Keratinocyte (primary cell): ENCODE results near the gene TRIM60. TPM values are rescaled to one million over a fixed set of nuclear protein-coding genes. Genes with fewer than 3 reads are reported as not detected.

Source experiments
- DNase-seq: peaks from one replicate; pipeline ENCODE4 v3.0.0-alpha.2; 2011; ENCODE audit warnings: low read depth, missing footprints, low spot score
- FAIRE-seq: peaks from 2 replicates; lab custom pipeline; 2011; peaks lifted over from hg19 to GRCh38; lab: Jason Lieb, UNC
- H2AFZ ChIP-seq: 2 replicates; pipeline ENCODE4 v1.6.0; 2012; ENCODE audit warnings: low read length, control low read depth, inconsistent platforms; ENCODE audit not compliant: control insufficient read depth
- H3K27ac ChIP-seq: 2 replicates; pipeline ENCODE4 v1.5.1; 2011; ENCODE audit warnings: low read length; ENCODE audit not compliant: control insufficient read depth, insufficient read depth
- H3K27me3 ChIP-seq: 3 replicates; pipeline ENCODE4 v1.6.0; 2011; ENCODE audit warnings: low read length; ENCODE audit not compliant: control insufficient read depth, insufficient read depth; ENCODE audit errors: extremely low read depth
- H3K36me3 ChIP-seq, 2 experiments: 2 replicates in 1 of 2; 3 replicates in 1 of 2; pipeline ENCODE4 v1.5.1; 2011; ENCODE audit warnings: low read length in 2 of 2, mild to moderate bottlenecking in 1 of 2; ENCODE audit not compliant: control insufficient read depth in 2 of 2, insufficient read depth in 2 of 2; ENCODE audit errors: extremely low read depth in 1 of 2
- H3K4me1 ChIP-seq: 3 replicates; pipeline ENCODE4 v1.5.1; 2011; ENCODE audit warnings: low read length; ENCODE audit not compliant: control insufficient read depth, insufficient read depth; ENCODE audit errors: extremely low read depth
- H3K4me2 ChIP-seq: 3 replicates; pipeline ENCODE4 v1.6.0; 2011; ENCODE audit warnings: low read depth, low read length; ENCODE audit not compliant: control insufficient read depth, insufficient read depth; ENCODE audit errors: extremely low read depth
- H3K4me3 ChIP-seq, 3 experiments: fragments of 200-600 bp in 1 of 3; sonication (generic) in 1 of 3; 2 replicates in 2 of 3; 3 replicates in 1 of 3; pipeline ENCODE4 v1.5.1; 2011 to 2016; ENCODE audit warnings: low read length in 3 of 3, mild to moderate bottlenecking in 3 of 3, control low read depth in 2 of 3, inconsistent platforms in 1 of 3, low read depth in 1 of 3, mixed read lengths in 1 of 3, mixed run types in 1 of 3, moderate library complexity in 1 of 3; ENCODE audit not compliant: control insufficient read depth in 2 of 3, insufficient read depth in 2 of 3; ENCODE audit errors: extremely low read depth in 1 of 3
- H3K79me2 ChIP-seq: 2 replicates; pipeline ENCODE4 v1.6.0; 2012; ENCODE audit warnings: low read length; ENCODE audit not compliant: control insufficient read depth, insufficient read depth
- H3K9ac ChIP-seq: 3 replicates; pipeline ENCODE4 v1.6.0; 2011; ENCODE audit warnings: low read length; ENCODE audit not compliant: control insufficient read depth, insufficient read depth; ENCODE audit errors: extremely low read depth
- H3K9me1 ChIP-seq: 3 replicates; pipeline ENCODE4 v1.6.0; 2011; ENCODE audit warnings: low read length; ENCODE audit not compliant: control insufficient read depth, insufficient read depth; ENCODE audit errors: extremely low read depth
- H3K9me3 ChIP-seq: 2 replicates; pipeline ENCODE4 v1.5.1; 2012; ENCODE audit warnings: low read depth, low read length; ENCODE audit not compliant: control insufficient read depth
- H4K20me1 ChIP-seq: 3 replicates; pipeline ENCODE4 v1.6.0; 2011; ENCODE audit warnings: low read length; ENCODE audit not compliant: control insufficient read depth, insufficient read depth; ENCODE audit errors: extremely low read depth
- EZH2 ChIP-seq: IDR thresholded peaks from one replicate; pipeline ENCODE4 v1.6.1; 2012; ENCODE audit warnings: inconsistent platforms, mild to moderate bottlenecking, low read length, moderate library complexity
- dilution Hi-C: fragments of 300-500 bp; cut with MboI; formaldehyde crosslinking; loops from one replicate; pipeline ENCODE4 v1.7.0; 2020; ENCODE audit warnings: low sequenced_read_pairs; ENCODE audit not compliant: extremely low pct_ligation_motif_present
- polyA plus RNA-seq, 5 experiments: library from polyadenylated mRNA; depleted of rRNA in 3 of 5; stranded (reverse) in 3 of 5; stranded (forward) in 1 of 5; unstranded in 1 of 5; fragments of >200 nt; gene quantifications; 1 replicate in 1 of 5; 2 replicates in 3 of 5; 3 replicates in 1 of 5; pipeline versions ENCODE4 v1.2.1 to v1.2.3, GENCODE V29; 2011 to 2012; ENCODE audit warnings: missing spikeins in 2 of 5, low read depth in 1 of 5, low replicate concordance in 1 of 5
- TF ChIP-seq, protein P1 (sequence below), 3 experiments: IDR thresholded peaks in 1 of 3; conservative IDR thresholded peaks in 1 of 3; optimal IDR thresholded peaks in 1 of 3; 2 replicates in 2 of 3; 3 replicates in 1 of 3; pipeline versions ENCODE3 to v1.5.1; 2011; ENCODE audit warnings: low read length in 3 of 3, mild to moderate bottlenecking in 3 of 3, moderate library complexity in 2 of 3, control low read depth in 1 of 3, inconsistent platforms in 1 of 3; ENCODE audit not compliant: insufficient read depth in 2 of 3; ENCODE audit errors: extremely low read depth in 1 of 3

TRIM60 gene
- polyA plus RNA-seq, 1 donor (not counting 4 experiments of a cell fraction or from before 2014, with no cell fraction given) = not detected

DNA sequence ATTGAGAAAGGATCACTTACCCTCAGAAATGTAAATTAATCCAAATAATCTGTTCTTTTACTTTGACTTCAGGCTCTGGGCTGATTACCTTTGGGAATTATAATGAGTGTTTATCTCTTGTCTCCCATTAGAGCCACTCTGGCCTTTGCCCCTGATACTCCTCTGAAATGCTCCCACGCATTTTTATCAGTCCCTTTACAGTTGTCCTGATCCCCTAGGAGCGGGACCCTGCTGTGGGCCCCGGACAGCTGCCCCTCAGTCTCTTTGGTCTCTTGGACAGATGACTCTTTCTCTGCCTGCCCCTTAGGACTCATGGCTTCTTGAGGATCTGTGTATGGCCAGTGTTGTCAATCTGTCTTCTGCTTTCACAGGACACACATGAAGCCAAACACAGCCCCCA lies 20.8 kb downstream of the TRIM60 start:
- H3K79me2 ChIP-seq = no peaks in the 10 kb centered on the region
- dilution Hi-C loops = no loop called here
- no peaks in the 10 kb centered on the region for H3K9me3 ChIP-seq
- no peaks in the 10 kb centered on the region for H3K36me3 ChIP-seq
- no peaks in the 10 kb centered on the region for H3K27me3 ChIP-seq
- H3K9ac ChIP-seq = no peak overlapping the region
- FAIRE-seq (no peak), DNase-seq (no peak)
- no peak overlapping the region for H3K4me2 ChIP-seq
- no peak overlapping the region for H3K27ac ChIP-seq
- no peak overlapping the region for H2AFZ ChIP-seq
- no peaks in the 10 kb centered on the region for H4K20me1 ChIP-seq
- TF ChIP-seq, protein P1, sequence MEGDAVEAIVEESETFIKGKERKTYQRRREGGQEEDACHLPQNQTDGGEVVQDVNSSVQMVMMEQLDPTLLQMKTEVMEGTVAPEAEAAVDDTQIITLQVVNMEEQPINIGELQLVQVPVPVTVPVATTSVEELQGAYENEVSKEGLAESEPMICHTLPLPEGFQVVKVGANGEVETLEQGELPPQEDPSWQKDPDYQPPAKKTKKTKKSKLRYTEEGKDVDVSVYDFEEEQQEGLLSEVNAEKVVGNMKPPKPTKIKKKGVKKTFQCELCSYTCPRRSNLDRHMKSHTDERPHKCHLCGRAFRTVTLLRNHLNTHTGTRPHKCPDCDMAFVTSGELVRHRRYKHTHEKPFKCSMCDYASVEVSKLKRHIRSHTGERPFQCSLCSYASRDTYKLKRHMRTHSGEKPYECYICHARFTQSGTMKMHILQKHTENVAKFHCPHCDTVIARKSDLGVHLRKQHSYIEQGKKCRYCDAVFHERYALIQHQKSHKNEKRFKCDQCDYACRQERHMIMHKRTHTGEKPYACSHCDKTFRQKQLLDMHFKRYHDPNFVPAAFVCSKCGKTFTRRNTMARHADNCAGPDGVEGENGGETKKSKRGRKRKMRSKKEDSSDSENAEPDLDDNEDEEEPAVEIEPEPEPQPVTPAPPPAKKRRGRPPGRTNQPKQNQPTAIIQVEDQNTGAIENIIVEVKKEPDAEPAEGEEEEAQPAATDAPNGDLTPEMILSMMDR (optimal IDR thresholded peaks at IDR 0.05 in 1 of 3, IDR thresholded peaks at IDR 0.05 in 1 of 3, conservative IDR thresholded peaks at IDR 0.05 in 1 of 3; ENCODE audit: extremely low read depth in 1 of 3, insufficient read depth in 2 of 3, low read length in 3 of 3) = no peak
- no peak for TF ChIP-seq EZH2
- H3K4me1 ChIP-seq = no peaks in the 10 kb centered on the region
- H3K4me3 ChIP-seq = no peak overlapping the region
- no peaks in the 10 kb centered on the region for H3K9me1 ChIP-seq

DNA sequence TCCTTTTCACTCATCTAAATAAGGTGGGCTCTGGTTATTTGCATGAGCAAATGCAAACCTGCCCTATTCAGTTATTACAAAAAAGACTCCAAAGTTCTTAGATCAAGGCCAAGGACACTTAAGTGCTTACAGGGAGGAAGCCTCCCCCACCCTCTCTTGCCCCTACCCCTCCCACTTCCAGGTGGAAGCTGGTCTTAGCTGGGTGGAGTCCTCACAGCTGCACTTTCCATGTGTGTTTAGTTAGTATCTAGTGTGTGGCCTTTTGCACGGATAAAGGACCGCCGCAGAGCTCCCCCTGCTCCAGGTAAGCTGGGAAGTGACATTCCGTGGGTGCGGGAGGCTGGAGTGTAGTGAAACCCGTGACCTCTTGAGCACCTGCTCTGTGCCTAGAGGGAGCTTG lies 21.8 kb downstream of the TRIM60 start, which contains the start of gene TRIM75:
TRIM75 (plus strand) TSS at position 222 of the 400 bp plus-strand sequence. CDS start 5,282 bp downstream, outside the sequence.
- Histone ChIP-seq H3K4me3 (no peak within 1 kb of the TSS), H3K9ac (no peak within 1 kb of the TSS), H3K36me3 (no peaks in the 10 kb centered on the region), H3K4me2 (no peak within 1 kb of the TSS), H2AFZ (no peak within 1 kb of the TSS), H3K27ac (no peak within 1 kb of the TSS), H3K9me1 (no peaks in the 10 kb centered on the region), H3K27me3 (no peaks in the 10 kb centered on the region), H3K79me2 (no peaks in the 10 kb centered on the region), H4K20me1 (no peaks in the 10 kb centered on the region), H3K9me3 (no peaks in the 10 kb centered on the region), H3K4me1 (no peaks in the 10 kb centered on the region)
- dilution Hi-C loops = no loop called here
- no peak for TF ChIP-seq EZH2
- TF ChIP-seq, protein P1 (optimal IDR thresholded peaks at IDR 0.05 in 1 of 3, IDR thresholded peaks at IDR 0.05 in 1 of 3, conservative IDR thresholded peaks at IDR 0.05 in 1 of 3; ENCODE audit: extremely low read depth in 1 of 3, insufficient read depth in 2 of 3, low read length in 3 of 3) = no peak
- FAIRE-seq (no peak), DNase-seq (no peak)
